ENCODE results near the gene TP53BP1. TPM values are rescaled to one million over a fixed set of nuclear protein-coding genes. Genes with fewer than 3 reads are reported as not detected.

Gene TP53BP1
- total and polyA plus RNA-seq, 12 donors = 11.2 to 35.2 (median 29.0) TPM

- ATAC-seq (no peak), DNase-seq (no peak)
- WGBS, 2 donors = 96 to 99% methylated on average over 25 of the region's 25 CpGs
- no peaks in the 10 kb centered on the region for H3K9me3 ChIP-seq
- TF ChIP-seq CTCF (IDR thresholded peaks at IDR 0.05) = no peak
- intact Hi-C loops (cut with DNase I) = no loop called here
- no peaks in the 10 kb centered on the region for H3K4me1 ChIP-seq
- H3K36me3 ChIP-seq = peaks cover 0 to 100% (median 74%) of the 10 kb centered on the region in 9 donors
- no peak overlapping the region for H3K27ac ChIP-seq
- no peaks in the 10 kb centered on the region for H3K27me3 ChIP-seq
- H3K4me3 ChIP-seq = no peak overlapping the region
Measured at GRCh38 chr15:43473885-43474284, 19.1 kb downstream of the TP53BP1 start.

GRCh38 chr15:43471975-43472374 is 21.0 kb downstream of the TP53BP1 start:
- intact Hi-C loops (cut with DNase I) = no loop called here
- peaks cover 0 to 100% (median 60%) of the 10 kb centered on the region in 9 donors for H3K36me3 ChIP-seq

GRCh38 chr15:43469867-43470266 is 23.1 kb downstream of the TP53BP1 start:
- Histone ChIP-seq H3K4me1 (no peaks in the 10 kb centered on the region), H3K27ac (no peak overlapping the region), H3K4me3 (no peak overlapping the region), H3K27me3 (no peaks in the 10 kb centered on the region), H3K36me3 (peaks cover 0 to 100% (median 39%) of the 10 kb centered on the region in 9 donors), H3K9me3 (no peaks in the 10 kb centered on the region)
- ATAC-seq (no peak), DNase-seq (no peak)
- intact Hi-C loops (cut with DNase I) = no loop called here
- WGBS, 2 donors = 88 to 92% methylated on average over 3 of the region's 3 CpGs
- TF ChIP-seq CTCF (IDR thresholded peaks at IDR 0.05) = no peak

More at GRCh38 chr15:43471975-43472374, 21.0 kb downstream of the TP53BP1 start:
- Histone ChIP-seq H3K9me3 (no peaks in the 10 kb centered on the region), H3K4me3 (no peak overlapping the region), H3K27me3 (no peaks in the 10 kb centered on the region), H3K27ac (no peak overlapping the region), H3K4me1 (no peaks in the 10 kb centered on the region)
- no peak for ATAC-seq
- no peak for TF ChIP-seq CTCF (IDR thresholded peaks at IDR 0.05)
- no peak for DNase-seq

GRCh38 chr15:43465100-43465499 is 27.9 kb downstream of the TP53BP1 start:
- Histone ChIP-seq H3K27me3 (no peaks in the 10 kb centered on the region), H3K27ac (no peak overlapping the region), H3K4me1 (peaks cover 0 to 7% (median 0%) of the 10 kb centered on the region in 9 donors), H3K9me3 (no peaks in the 10 kb centered on the region), H3K36me3 (peaks cover 0 to 99% (median 14%) of the 10 kb centered on the region in 9 donors), H3K4me3 (no peak overlapping the region)
- WGBS, 2 donors = 69 to 83% methylated on average over 2 of the region's 2 CpGs
- no peak for TF ChIP-seq CTCF (IDR thresholded peaks at IDR 0.05)
- DNase-seq (no peak), ATAC-seq (no peak)
- intact Hi-C loops (cut with DNase I) = no loop called here

Data from heart right ventricle (tissue), 16 donors.